Natural killer cell (primary cell): ENCODE measurements around the gene SLC8A1. TPM values are rescaled to one million over a fixed set of nuclear protein-coding genes. Genes with fewer than 3 reads are reported as not detected.

Experiments
- ATAC-seq, 3 donors: fragments of 150-1000 bp in 2 of 3; fragments of 200-7000 bp in 1 of 3; cut with Tn5 transposase; 1 replicate in 1 of 3; 2 replicates in 2 of 3; pipeline ENCODE4 v1.10.0; 2021; ENCODE audit warnings: mild to moderate bottlenecking in 2 of 3, moderate library complexity in 2 of 3
- DNase-seq, 2 donors: peaks; one replicate each; pipeline versions ENCODE4 v3.0.0 to v3.0.0-alpha.2; 2013 to 2021; ENCODE audit warnings: mixed read lengths in 1 of 2
- H3K27ac ChIP-seq: one replicate; pipeline ENCODE4 v1.5.1; 2013; ENCODE audit warnings: mild to moderate bottlenecking, low read length
- H3K27me3 ChIP-seq: one replicate; pipeline ENCODE4 v1.6.1; 2013; ENCODE audit warnings: low read length; ENCODE audit not compliant: control insufficient read depth, insufficient read depth
- H3K36me3 ChIP-seq: one replicate; pipeline ENCODE4 v1.6.1; 2013; ENCODE audit warnings: low read length; ENCODE audit not compliant: control insufficient read depth, insufficient read depth
- H3K4me1 ChIP-seq: one replicate; pipeline ENCODE4 v1.6.1; 2013; ENCODE audit warnings: low read length; ENCODE audit not compliant: control insufficient read depth, insufficient read depth
- H3K4me3 ChIP-seq: one replicate; pipeline ENCODE4 v1.5.1; 2013; ENCODE audit warnings: low read length
- H3K9me3 ChIP-seq: one replicate; pipeline ENCODE4 v1.6.1; 2013; ENCODE audit warnings: low read length; ENCODE audit not compliant: control insufficient read depth, insufficient read depth
- H3K27ac Mint-ChIP-seq, 2 donors: one replicate each; pipeline ENCODE4 v1.8.0; 2022; ENCODE audit warnings: mild to moderate bottlenecking in 2 of 2, mixed read lengths in 2 of 2, moderate library complexity in 1 of 2
- H3K27me3 Mint-ChIP-seq, 2 donors: one replicate each; pipeline ENCODE4 v1.8.0; 2022; ENCODE audit warnings: low read depth in 2 of 2, mixed read lengths in 2 of 2
- H3K36me3 Mint-ChIP-seq: one replicate; pipeline ENCODE4 v1.8.0; 2022; ENCODE audit warnings: mixed read lengths
- H3K4me1 Mint-ChIP-seq, 2 donors: one replicate each; pipeline ENCODE4 v1.8.0; 2022; ENCODE audit warnings: mixed read lengths in 2 of 2
- H3K4me3 Mint-ChIP-seq: one replicate; pipeline ENCODE4 v1.8.0; 2022; ENCODE audit warnings: mild to moderate bottlenecking, moderate library complexity, mixed read lengths
- H3K9me3 Mint-ChIP-seq, 2 donors: one replicate each; pipeline ENCODE4 v1.8.0; 2022; ENCODE audit warnings: mixed read lengths in 2 of 2
- CTCF ChIP-seq: fragments of 200-600 bp; IDR thresholded peaks from one replicate; pipeline ENCODE4 v1.8.0; 2022; ENCODE audit warnings: antibody characterized with exemption
- WGBS: methylation state at CpG from one replicate; pipeline ENCODE4 v1.1.7; 2013; ENCODE audit warnings: missing lambda C conversion rate; ENCODE audit not compliant: insufficient coverage; 5-methylcytosine and 5-hydroxymethylcytosine counted together
- intact Hi-C: fragments of 100-400 bp; cut with micrococcal nuclease; formaldehyde crosslinking; loops from one replicate; pipeline ENCODE4 v1.14.2; 2022
- total RNA-seq, 4 donors: library from RNA; stranded (reverse); fragments of 120-200 nt in 1 of 4; gene quantifications; one replicate each; pipeline versions ENCODE4 v1.2.3 to v1.2.4, GENCODE V29; 2013 to 2022

Gene SLC8A1
- total RNA-seq, 3 donors from 2014 or later (not counting 1 experiment from before 2014, with no cell fraction given): 1.4 to 4.7 (median 3.6) TPM

GRCh38 chr2:40270372-40270771, 181.5 kb downstream of the SLC8A1 start:
- Mint-ChIP-seq H3K9me3 (peaks cover 4% of the 10 kb centered on the region in 2 donors), H3K27ac (no peak overlapping the region), H3K4me3 (no peak overlapping the region), H3K36me3 (no peaks in the 10 kb centered on the region), H3K27me3 (no peaks in the 10 kb centered on the region), H3K4me1 (no peaks in the 10 kb centered on the region)
- Histone ChIP-seq H3K27ac (no peak overlapping the region), H3K9me3 (no peaks in the 10 kb centered on the region), H3K27me3 (no peaks in the 10 kb centered on the region), H3K4me1 (no peaks in the 10 kb centered on the region), H3K4me3 (no peak overlapping the region), H3K36me3 (no peaks in the 10 kb centered on the region)
- ATAC-seq (no peak), DNase-seq (no peak)
- WGBS: 76% methylated on average over 1 of the region's 2 CpGs
- intact Hi-C loops: no loop called here
- TF ChIP-seq CTCF: no peak

- TF ChIP-seq CTCF: no peak
- Mint-ChIP-seq H3K4me1 (no peaks in the 10 kb centered on the region), H3K36me3 (no peaks in the 10 kb centered on the region), H3K27me3 (no peaks in the 10 kb centered on the region), H3K27ac (no peak overlapping the region), H3K9me3 (peaks cover 4% of the 10 kb centered on the region in 2 donors), H3K4me3 (no peak overlapping the region)
- ATAC-seq (no peak), DNase-seq (no peak)
- intact Hi-C loops: no loop called here
- Histone ChIP-seq H3K4me3 (no peak overlapping the region), H3K9me3 (no peaks in the 10 kb centered on the region), H3K36me3 (no peaks in the 10 kb centered on the region), H3K27me3 (no peaks in the 10 kb centered on the region), H3K27ac (no peak overlapping the region), H3K4me1 (no peaks in the 10 kb centered on the region)
- 83% methylated on average over 2 of the region's 2 CpGs for WGBS
Measured at GRCh38 chr2:40268566-40268965, 183.3 kb downstream of the SLC8A1 start.

GRCh38 chr2:40266201-40266600, 185.7 kb downstream of the SLC8A1 start:
- no peak for TF ChIP-seq CTCF
- Mint-ChIP-seq H3K4me1 (no peaks in the 10 kb centered on the region), H3K36me3 (no peaks in the 10 kb centered on the region), H3K27ac (no peak overlapping the region), H3K4me3 (no peak overlapping the region), H3K9me3 (peaks cover under 1 to 2% of the 10 kb centered on the region in 2 donors), H3K27me3 (no peaks in the 10 kb centered on the region)
- H3K27me3 ChIP-seq: no peaks in the 10 kb centered on the region
- DNase-seq (no peak), ATAC-seq (no peak)
- H3K9me3 ChIP-seq: no peaks in the 10 kb centered on the region
- intact Hi-C loops: no loop called here
- H3K4me1 ChIP-seq: no peaks in the 10 kb centered on the region
- no peak overlapping the region for H3K4me3 ChIP-seq
- H3K36me3 ChIP-seq: no peaks in the 10 kb centered on the region
- WGBS: 100% methylated on average over 1 of the region's 1 CpG
- H3K27ac ChIP-seq: no peak overlapping the region

GRCh38 chr2:40265602-40266001, 186.3 kb downstream of the SLC8A1 start:
- H3K4me1 ChIP-seq: no peaks in the 10 kb centered on the region
- no peaks in the 10 kb centered on the region for H3K9me3 ChIP-seq
- H3K27me3 Mint-ChIP-seq: no peaks in the 10 kb centered on the region
- no peak overlapping the region for H3K27ac Mint-ChIP-seq
- DNase-seq (no peak), ATAC-seq (no peak)
- H3K9me3 Mint-ChIP-seq: peaks cover 0 to 2% of the 10 kb centered on the region in 2 donors
- no peak overlapping the region for H3K4me3 ChIP-seq
- TF ChIP-seq CTCF: no peak
- no peaks in the 10 kb centered on the region for H3K36me3 Mint-ChIP-seq
- H3K27me3 ChIP-seq: no peaks in the 10 kb centered on the region
- intact Hi-C loops: no loop called here
- no peaks in the 10 kb centered on the region for H3K36me3 ChIP-seq
- H3K27ac ChIP-seq: no peak overlapping the region
- H3K4me3 Mint-ChIP-seq: no peak overlapping the region
- no peaks in the 10 kb centered on the region for H3K4me1 Mint-ChIP-seq
